Adrenal gland (tissue), 12 donors: ENCODE measurements around the gene ZNF692. TPM values are rescaled to one million over a fixed set of nuclear protein-coding genes. Genes with fewer than 3 reads are reported as not detected.

Experiments
- DNase-seq, 7 donors: peaks; one replicate each; pipeline ENCODE4 v3.0.0-alpha.2; 2019 to 2020
- H3K27ac ChIP-seq, 5 donors: fragments of 200-600 bp; sonication (generic) in 4 of 5; 1 replicate in 3 of 5; 2 replicates in 2 of 5; pipeline versions ENCODE4 v1.5.1 to v1.8.0; 2016 to 2020; ENCODE audit warnings: mild to moderate bottlenecking in 1 of 5
- H3K27me3 ChIP-seq: fragments of 200-600 bp; 2 replicates; pipeline ENCODE4 v1.8.0; 2021
- H3K36me3 ChIP-seq, 2 donors: fragments of 200-600 bp; replicated peaks in 1 of 2; 1 replicate in 1 of 2; 2 replicates in 1 of 2; pipeline versions ENCODE4 v1.5.1 to v1.8.0; 2018 to 2022
- H3K4me1 ChIP-seq, 2 donors: fragments of 200-600 bp; replicated peaks in 1 of 2; 1 replicate in 1 of 2; 2 replicates in 1 of 2; pipeline versions ENCODE4 v1.5.1 to v1.8.0; 2018 to 2021
- H3K4me3 ChIP-seq, 4 donors: fragments of 200-600 bp; sonication (generic) in 3 of 4; one replicate each; pipeline ENCODE4 v1.5.1; 2016 to 2018
- H3K9me3 ChIP-seq, 3 donors: fragments of 200-600 bp; sonication (generic) in 1 of 3; replicated peaks in 1 of 3; 1 replicate in 2 of 3; 2 replicates in 1 of 3; pipeline versions ENCODE4 v1.5.1 to v1.8.0; 2016 to 2021
- CTCF ChIP-seq, 6 experiments: fragments of 450-650 bp in 4 of 6; fragments of 200-600 bp in 2 of 6; sonication (generic) in 1 of 6; IDR thresholded peaks; 1 replicate in 5 of 6; 2 replicates in 1 of 6; pipeline versions ENCODE4 v1.5.1 to v1.8.0; 2016 to 2021; ENCODE audit warnings: antibody characterized with exemption in 6 of 6, mild to moderate bottlenecking in 2 of 6, moderate library complexity in 1 of 6
- POLR2A ChIP-seq, 2 donors: fragments of 450-650 bp; IDR thresholded peaks; one replicate each; pipeline ENCODE4 v1.6.1; 2017; ENCODE audit warnings: antibody characterized with exemption in 2 of 2, mild to moderate bottlenecking in 2 of 2, moderate library complexity in 1 of 2
- WGBS, 4 donors: extraction: QIAGEN DNeasy Blood & Tissue Kit in 2 of 4; methylation state at CpG; one replicate each; pipeline versions ENCODE4 v1.1.5 to v1.1.7; 2013 to 2017; 5-methylcytosine and 5-hydroxymethylcytosine counted together
- intact Hi-C, 2 donors: fragments of 100-400 bp; cut with DNase I; formaldehyde crosslinking; loops; one replicate each; pipeline versions ENCODE4 v1.14.1 to v1.15.0; 2022 to 2023
- polyA plus RNA-seq, 3 donors: library from polyadenylated mRNA; stranded (reverse); fragments of 200-250 nt in 2 of 3; fragments of 350-450 nt in 1 of 3; fragmentation: Illumina TruSeq in 1 of 3; extraction: RNeasy Lipid Tissue Mini Kit (QIAGEN cat#74804) in 1 of 3; gene quantifications; one replicate each; pipeline ENCODE4 v1.2.3, GENCODE V29; 2013 to 2014
- total RNA-seq, 9 donors: library from RNA; depleted of rRNA in 4 of 9; stranded (reverse); fragments of >200 nt in 4 of 9; fragments of 120-200 nt in 1 of 9; fragmentation: NEBNext Ultra II Directional in 1 of 9; extraction: Animal tissue kit (Norgen Biotek cat#: 25700) in 1 of 9; gene quantifications; one replicate each; pipeline versions ENCODE4 v1.1.0 to v1.2.4, GENCODE V29; 2013 to 2023
- donor health status: healthy with polysubstance abuse.
- donor health status: Bipolar disorder and iron deficiency.
- donor health status: DM: yes; HTN: yes; CAD: no.
- donor health status: DM: no; HTN: no; CAD: no.
- donor health status: DM: no; HTN: no; CAD: no.
- donor health status: DM: yes; HTN: yes; CAD: no.

ZNF692 gene
- total and polyA plus RNA-seq, 12 donors = 10.3 to 366 (median 30.4) TPM

- Histone ChIP-seq H3K4me1 (peaks cover 0 to 12% of the 10 kb centered on the region in 2 donors), H3K27ac (no peak overlapping the region), H3K36me3 (peaks cover 0 to 41% of the 10 kb centered on the region in 2 donors), H3K9me3 (no peaks in the 10 kb centered on the region), H3K27me3 (no peaks in the 10 kb centered on the region), H3K4me3 (no peak overlapping the region)
- intact Hi-C loops = no loop called here
- DNase-seq = no peak
- 89 to 94% (median 92%) methylated on average over 3 of the region's 3 CpGs for WGBS, 4 donors
- TF ChIP-seq CTCF (IDR thresholded peaks at IDR 0.05) (no peak), POLR2A (IDR thresholded peaks at IDR 0.05) (no peak)
These were observed 15.2 kb downstream of the ZNF692 start for GRCh38 chr1:248843687-248844086.

- no peak for DNase-seq
- H3K27me3 ChIP-seq = no peaks in the 10 kb centered on the region
- H3K36me3 ChIP-seq = peaks cover 0 to 33% of the 10 kb centered on the region in 2 donors
- no peak overlapping the region for H3K27ac ChIP-seq
- H3K4me3 ChIP-seq = no peak overlapping the region
- H3K9me3 ChIP-seq = no peaks in the 10 kb centered on the region
- TF ChIP-seq CTCF (IDR thresholded peaks at IDR 0.05) = no peak
- TF ChIP-seq POLR2A (IDR thresholded peaks at IDR 0.05) = no peak
- peaks cover 0 to 12% of the 10 kb centered on the region in 2 donors for H3K4me1 ChIP-seq
- WGBS, 4 donors = 88 to 97% (median 91%) methylated on average over 6 to 8 of the region's 8 CpGs
- intact Hi-C loops = no loop called here
These were observed 16.0 kb downstream of the ZNF692 start for GRCh38 chr1:248842781-248843331.

- TF ChIP-seq CTCF (IDR thresholded peaks at IDR 0.05) = peak in 5 of 6 experiments; percentile 24 to 54 (median 51)
- no peak for TF ChIP-seq POLR2A (IDR thresholded peaks at IDR 0.05)
- H3K4me1 ChIP-seq = peaks cover 0 to 20% of the 10 kb centered on the region in 2 donors
- no peaks in the 10 kb centered on the region for H3K9me3 ChIP-seq
- 51 to 67% (median 62%) methylated on average over 12 of the region's 12 CpGs for WGBS, 4 donors
- H3K27me3 ChIP-seq = no peaks in the 10 kb centered on the region
- peak in 5 of 7 donors; percentile 31 to 79 (median 57) for DNase-seq
- H3K27ac ChIP-seq = peak overlapping the region in 1 of 5 donors; percentile 1
- intact Hi-C loops = no loop called here
- H3K4me3 ChIP-seq = no peak overlapping the region
- H3K36me3 ChIP-seq = peaks cover 0 to 23% of the 10 kb centered on the region in 2 donors
These were observed 17.0 kb downstream of the ZNF692 start for GRCh38 chr1:248841702-248842395.

GRCh38 chr1:248840946-248841345, 17.9 kb downstream of the ZNF692 start:
- H3K36me3 ChIP-seq = peaks cover 0 to 15% of the 10 kb centered on the region in 2 donors
- peaks cover 0 to 20% of the 10 kb centered on the region in 2 donors for H3K4me1 ChIP-seq
- no peaks in the 10 kb centered on the region for H3K9me3 ChIP-seq
- DNase-seq = no peak
- intact Hi-C loops = no loop called here
- TF ChIP-seq CTCF (IDR thresholded peaks at IDR 0.05) (no peak), POLR2A (IDR thresholded peaks at IDR 0.05) (no peak)
- no peak overlapping the region for H3K4me3 ChIP-seq
- no peaks in the 10 kb centered on the region for H3K27me3 ChIP-seq
- WGBS, 4 donors = 88 to 95% (median 95%) methylated on average over 4 of the region's 4 CpGs
- H3K27ac ChIP-seq = no peak overlapping the region
